Endothelial cell (in vitro differentiated cells): Measurements from ENCODE around the gene KCNQ4. TPM values are rescaled to one million over a fixed set of nuclear protein-coding genes. Genes with fewer than 3 reads are reported as not detected.

Source experiments
- DNase-seq: peaks from one replicate; pipeline ENCODE4 v3.0.0; 2021; ENCODE audit warnings: low spot score
- H3K27ac Mint-ChIP-seq: one replicate; pipeline ENCODE4 v1.8.0; 2021; ENCODE audit warnings: mixed read lengths, inconsistent platforms; ENCODE audit not compliant: unreplicated experiment
- H3K27me3 Mint-ChIP-seq: one replicate; pipeline ENCODE4 v1.8.0; 2021; ENCODE audit warnings: mild to moderate bottlenecking, moderate library complexity, mixed read lengths, inconsistent platforms; ENCODE audit not compliant: unreplicated experiment
- H3K36me3 Mint-ChIP-seq: one replicate; pipeline ENCODE4 v1.8.0; 2021; ENCODE audit warnings: mild to moderate bottlenecking, low read depth, mixed read lengths, inconsistent platforms; ENCODE audit not compliant: unreplicated experiment
- H3K4me1 Mint-ChIP-seq: one replicate; pipeline ENCODE4 v1.8.0; 2021; ENCODE audit warnings: mild to moderate bottlenecking, mixed read lengths, inconsistent platforms; ENCODE audit not compliant: unreplicated experiment
- H3K4me3 Mint-ChIP-seq: one replicate; pipeline ENCODE4 v1.8.0; 2021; ENCODE audit warnings: mild to moderate bottlenecking, mixed read lengths, inconsistent platforms; ENCODE audit not compliant: unreplicated experiment
- H3K9me3 Mint-ChIP-seq: one replicate; pipeline ENCODE4 v1.8.0; 2021; ENCODE audit warnings: mixed read lengths, inconsistent platforms; ENCODE audit not compliant: unreplicated experiment
- total RNA-seq: library from RNA; stranded (reverse); fragmentation: NEBNext Ultra II Directional; extraction: Animal tissue kit (Norgen Biotek cat#: 25700); gene quantifications from one replicate; pipeline ENCODE4 v1.2.1, GENCODE V29; 2021; ENCODE audit not compliant: unreplicated experiment
- TF ChIP-seq, protein P1 (sequence below): fragments of 200-600 bp; sonication (generic); IDR thresholded peaks from one replicate; pipeline ENCODE4 v1.5.0; 2021; ENCODE audit warnings: antibody characterized with exemption; ENCODE audit not compliant: unreplicated experiment

The KCNQ4 gene
- total RNA-seq, 1 donor from 2014 or later = 1.5 TPM

DNA sequence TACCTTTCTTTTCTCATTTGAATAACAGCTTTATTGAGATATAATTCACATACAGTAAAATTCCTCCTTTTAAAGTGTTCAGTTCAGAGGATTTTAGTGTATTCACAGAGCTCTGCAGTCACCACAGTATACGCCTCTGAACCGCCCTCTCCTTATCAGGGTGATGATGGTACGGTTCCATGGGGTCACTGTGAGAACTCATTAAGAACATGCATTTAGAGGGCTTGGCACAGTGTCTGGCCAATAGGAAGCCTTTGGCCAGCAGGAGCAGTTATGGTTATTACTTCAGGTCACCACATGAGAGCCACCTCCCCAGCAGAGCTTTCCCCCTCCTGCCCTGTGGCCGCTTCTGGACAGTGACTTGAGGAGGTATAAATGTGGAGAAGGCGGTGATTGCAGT is 27.3 kb downstream of the KCNQ4 start:
- no peak for DNase-seq
- Mint-ChIP-seq H3K36me3 (peaks cover 3% of the 10 kb centered on the region), H3K27ac (no peak overlapping the region), H3K27me3 (peaks cover 16% of the 10 kb centered on the region), H3K4me1 (peaks cover 15% of the 10 kb centered on the region), H3K4me3 (no peak overlapping the region), H3K9me3 (no peaks in the 10 kb centered on the region)
- TF ChIP-seq, protein P1, sequence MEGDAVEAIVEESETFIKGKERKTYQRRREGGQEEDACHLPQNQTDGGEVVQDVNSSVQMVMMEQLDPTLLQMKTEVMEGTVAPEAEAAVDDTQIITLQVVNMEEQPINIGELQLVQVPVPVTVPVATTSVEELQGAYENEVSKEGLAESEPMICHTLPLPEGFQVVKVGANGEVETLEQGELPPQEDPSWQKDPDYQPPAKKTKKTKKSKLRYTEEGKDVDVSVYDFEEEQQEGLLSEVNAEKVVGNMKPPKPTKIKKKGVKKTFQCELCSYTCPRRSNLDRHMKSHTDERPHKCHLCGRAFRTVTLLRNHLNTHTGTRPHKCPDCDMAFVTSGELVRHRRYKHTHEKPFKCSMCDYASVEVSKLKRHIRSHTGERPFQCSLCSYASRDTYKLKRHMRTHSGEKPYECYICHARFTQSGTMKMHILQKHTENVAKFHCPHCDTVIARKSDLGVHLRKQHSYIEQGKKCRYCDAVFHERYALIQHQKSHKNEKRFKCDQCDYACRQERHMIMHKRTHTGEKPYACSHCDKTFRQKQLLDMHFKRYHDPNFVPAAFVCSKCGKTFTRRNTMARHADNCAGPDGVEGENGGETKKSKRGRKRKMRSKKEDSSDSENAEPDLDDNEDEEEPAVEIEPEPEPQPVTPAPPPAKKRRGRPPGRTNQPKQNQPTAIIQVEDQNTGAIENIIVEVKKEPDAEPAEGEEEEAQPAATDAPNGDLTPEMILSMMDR = no peak

DNA sequence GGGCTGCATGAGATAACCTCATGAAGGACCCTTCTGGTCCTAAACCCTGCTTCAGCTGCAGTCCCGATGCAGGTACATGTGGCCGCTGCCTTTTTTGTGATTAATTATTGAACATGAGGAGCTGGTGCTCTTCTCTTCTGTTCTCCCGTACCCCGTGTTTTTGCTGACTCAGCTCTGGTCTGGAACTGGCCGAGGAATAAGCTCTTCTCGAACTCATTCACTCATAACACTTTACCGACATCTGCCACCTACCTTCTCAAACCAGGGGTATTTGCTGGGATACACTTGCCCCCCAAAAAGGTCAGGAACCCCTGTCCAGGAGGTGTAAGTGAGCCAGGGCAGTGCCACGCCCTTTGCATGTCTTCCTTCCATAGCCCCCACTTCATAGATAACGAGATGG is 31.8 kb downstream of the KCNQ4 start:
- Mint-ChIP-seq H3K36me3 (no peaks in the 10 kb centered on the region), H3K27ac (peak overlapping the region; percentile 3), H3K9me3 (no peaks in the 10 kb centered on the region), H3K4me3 (no peak overlapping the region), H3K27me3 (peaks cover 8% of the 10 kb centered on the region), H3K4me1 (peaks cover 5% of the 10 kb centered on the region)
- DNase-seq = no peak
- TF ChIP-seq, protein P1 = no peak

DNA sequence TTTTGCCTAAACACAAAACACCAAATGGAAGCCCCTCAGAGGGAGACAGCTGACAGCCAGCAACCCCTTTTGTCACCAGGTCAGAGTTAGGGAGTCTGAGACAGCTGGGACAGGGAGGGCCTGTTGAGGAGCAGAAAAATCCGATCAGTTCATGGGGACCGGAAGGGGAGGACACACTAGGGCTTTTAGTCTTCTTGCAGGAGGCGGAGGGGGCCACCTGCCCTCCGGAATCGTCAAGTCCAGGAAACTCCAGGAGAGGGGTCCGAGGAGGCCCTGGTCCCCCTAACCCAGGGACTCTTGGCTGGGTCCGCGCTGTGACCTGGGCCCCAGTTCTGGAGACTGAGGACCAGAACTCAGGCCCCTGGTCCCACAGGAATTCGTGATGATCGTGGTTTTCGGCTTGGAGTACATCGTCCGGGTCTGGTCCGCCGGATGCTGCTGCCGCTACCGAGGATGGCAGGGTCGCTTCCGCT is 34.2 kb downstream of the KCNQ4 start:
- H3K4me3 Mint-ChIP-seq = no peak overlapping the region
- no peak for DNase-seq
- H3K27ac Mint-ChIP-seq = no peak overlapping the region
- no peaks in the 10 kb centered on the region for H3K9me3 Mint-ChIP-seq
- H3K36me3 Mint-ChIP-seq = no peaks in the 10 kb centered on the region
- H3K27me3 Mint-ChIP-seq = peaks cover 6% of the 10 kb centered on the region
- TF ChIP-seq, protein P1 = no peak
- peaks cover 5% of the 10 kb centered on the region for H3K4me1 Mint-ChIP-seq

DNA sequence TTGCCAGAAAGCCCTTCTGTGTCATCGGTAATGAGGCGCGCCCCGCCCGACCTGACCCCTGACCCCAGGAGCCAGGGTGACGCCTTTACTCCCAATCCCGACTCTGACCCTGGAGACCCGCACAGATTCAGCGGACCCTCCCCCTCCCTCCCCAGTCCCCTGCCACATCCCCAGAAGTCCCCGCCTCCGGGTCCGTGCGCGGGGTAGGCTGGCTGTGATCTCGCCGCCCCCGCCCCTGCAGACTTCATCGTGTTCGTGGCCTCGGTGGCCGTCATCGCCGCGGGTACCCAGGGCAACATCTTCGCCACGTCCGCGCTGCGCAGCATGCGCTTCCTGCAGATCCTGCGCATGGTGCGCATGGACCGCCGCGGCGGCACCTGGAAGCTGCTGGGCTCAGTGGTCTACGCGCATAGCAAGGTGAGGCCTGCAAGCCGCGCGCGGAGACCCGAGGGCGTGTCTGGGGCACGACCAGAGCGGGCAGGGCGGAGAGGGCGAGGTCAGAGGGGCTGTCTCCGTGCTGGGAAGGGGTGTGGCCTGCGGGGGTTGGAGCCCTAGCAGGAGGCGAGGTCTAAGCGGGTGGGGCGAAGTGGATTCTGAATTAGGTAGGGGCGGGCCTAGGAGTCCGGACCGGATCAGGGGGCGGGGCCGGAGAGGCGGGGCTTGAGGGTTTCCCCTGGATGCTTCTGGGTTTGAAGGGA is 34.8 kb downstream of the KCNQ4 start:
- Mint-ChIP-seq H3K36me3 (no peaks in the 10 kb centered on the region), H3K4me1 (peaks cover 5% of the 10 kb centered on the region), H3K9me3 (no peaks in the 10 kb centered on the region), H3K4me3 (no peak overlapping the region), H3K27ac (no peak overlapping the region), H3K27me3 (peaks cover 6% of the 10 kb centered on the region)
- peak; percentile 49 for DNase-seq
- TF ChIP-seq, protein P1 = no peak

DNA sequence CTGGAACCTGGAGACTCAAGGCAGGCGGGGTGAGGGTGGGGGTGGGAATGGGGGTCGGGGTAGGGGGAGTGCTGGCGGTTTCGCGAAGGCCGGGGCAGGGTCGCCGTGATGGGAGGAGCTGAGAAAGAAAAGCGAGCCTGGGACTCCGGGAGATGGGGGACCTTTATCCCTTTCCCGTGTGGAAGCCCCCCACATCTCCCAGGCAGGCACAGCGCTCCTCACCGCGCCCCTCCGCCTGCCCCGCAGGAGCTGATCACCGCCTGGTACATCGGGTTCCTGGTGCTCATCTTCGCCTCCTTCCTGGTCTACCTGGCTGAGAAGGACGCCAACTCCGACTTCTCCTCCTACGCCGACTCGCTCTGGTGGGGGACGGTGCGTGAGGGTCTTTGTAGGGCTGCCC is 35.5 kb downstream of the KCNQ4 start:
- H3K36me3 Mint-ChIP-seq = no peaks in the 10 kb centered on the region
- TF ChIP-seq, protein P1 = no peak
- no peak for DNase-seq
- H3K4me1 Mint-ChIP-seq = peaks cover 5% of the 10 kb centered on the region
- no peak overlapping the region for H3K4me3 Mint-ChIP-seq
- no peak overlapping the region for H3K27ac Mint-ChIP-seq
- H3K27me3 Mint-ChIP-seq = peaks cover 6% of the 10 kb centered on the region
- no peaks in the 10 kb centered on the region for H3K9me3 Mint-ChIP-seq
